ENCODE data around the gene LIME1.

DNA sequence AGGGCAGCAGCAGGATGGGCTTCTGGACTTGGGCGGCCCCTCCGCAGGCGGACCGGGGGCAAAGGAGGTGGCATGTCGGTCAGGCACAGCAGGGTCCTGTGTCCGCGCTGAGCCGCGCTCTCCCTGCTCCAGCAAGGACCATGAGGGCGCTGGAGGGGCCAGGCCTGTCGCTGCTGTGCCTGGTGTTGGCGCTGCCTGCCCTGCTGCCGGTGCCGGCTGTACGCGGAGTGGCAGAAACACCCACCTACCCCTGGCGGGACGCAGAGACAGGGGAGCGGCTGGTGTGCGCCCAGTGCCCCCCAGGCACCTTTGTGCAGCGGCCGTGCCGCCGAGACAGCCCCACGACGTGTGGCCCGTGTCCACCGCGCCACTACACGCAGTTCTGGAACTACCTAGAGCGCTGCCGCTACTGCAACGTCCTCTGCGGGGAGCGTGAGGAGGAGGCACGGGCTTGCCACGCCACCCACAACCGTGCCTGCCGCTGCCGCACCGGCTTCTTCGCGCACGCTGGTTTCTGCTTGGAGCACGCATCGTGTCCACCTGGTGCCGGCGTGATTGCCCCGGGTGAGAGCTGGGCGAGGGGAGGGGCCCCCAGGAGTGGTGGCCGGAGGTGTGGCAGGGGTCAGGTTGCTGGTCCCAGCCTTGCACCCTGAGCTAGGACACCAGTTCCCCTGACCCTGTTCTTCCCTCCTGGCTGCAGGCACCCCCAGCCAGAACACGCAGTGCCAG is 39.7 kb upstream of the LIME1 start, which contains the start of gene TNFRSF6B:
- TF ChIP-seq, protein P1, sequence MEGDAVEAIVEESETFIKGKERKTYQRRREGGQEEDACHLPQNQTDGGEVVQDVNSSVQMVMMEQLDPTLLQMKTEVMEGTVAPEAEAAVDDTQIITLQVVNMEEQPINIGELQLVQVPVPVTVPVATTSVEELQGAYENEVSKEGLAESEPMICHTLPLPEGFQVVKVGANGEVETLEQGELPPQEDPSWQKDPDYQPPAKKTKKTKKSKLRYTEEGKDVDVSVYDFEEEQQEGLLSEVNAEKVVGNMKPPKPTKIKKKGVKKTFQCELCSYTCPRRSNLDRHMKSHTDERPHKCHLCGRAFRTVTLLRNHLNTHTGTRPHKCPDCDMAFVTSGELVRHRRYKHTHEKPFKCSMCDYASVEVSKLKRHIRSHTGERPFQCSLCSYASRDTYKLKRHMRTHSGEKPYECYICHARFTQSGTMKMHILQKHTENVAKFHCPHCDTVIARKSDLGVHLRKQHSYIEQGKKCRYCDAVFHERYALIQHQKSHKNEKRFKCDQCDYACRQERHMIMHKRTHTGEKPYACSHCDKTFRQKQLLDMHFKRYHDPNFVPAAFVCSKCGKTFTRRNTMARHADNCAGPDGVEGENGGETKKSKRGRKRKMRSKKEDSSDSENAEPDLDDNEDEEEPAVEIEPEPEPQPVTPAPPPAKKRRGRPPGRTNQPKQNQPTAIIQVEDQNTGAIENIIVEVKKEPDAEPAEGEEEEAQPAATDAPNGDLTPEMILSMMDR (conservative IDR thresholded peaks at IDR 0.05) = no peak
- no peak for TF ChIP-seq ZFX (IDR thresholded peaks at IDR 0.05)

Data from C4-2B (cell line).